Osteocyte (in vitro differentiated cells): ENCODE results near the gene WDR43. TPM values are rescaled to one million over a fixed set of nuclear protein-coding genes. Genes with fewer than 3 reads are reported as not detected.
"Not testable (repeated sequence)": the region's sequence is repeated elsewhere in the genome, so short reads cannot be mapped to it uniquely, and the experiment has no call there.

ENCODE experiments used
- DNase-seq: peaks from one replicate; pipeline ENCODE4 v3.0.0; 2021; ENCODE audit warnings: mixed read lengths; ENCODE audit not compliant: unreplicated experiment; ENCODE audit errors: extremely low spot score
- H3K27ac Mint-ChIP-seq: one replicate; pipeline ENCODE4 v1.8.0; 2021; ENCODE audit warnings: mild to moderate bottlenecking, mixed read lengths; ENCODE audit not compliant: unreplicated experiment
- H3K27me3 Mint-ChIP-seq: one replicate; pipeline ENCODE4 v1.8.0; 2021; ENCODE audit warnings: mixed read lengths; ENCODE audit not compliant: unreplicated experiment
- H3K36me3 Mint-ChIP-seq: one replicate; pipeline ENCODE4 v1.8.0; 2021; ENCODE audit warnings: mixed read lengths; ENCODE audit not compliant: unreplicated experiment
- H3K4me1 Mint-ChIP-seq: one replicate; pipeline ENCODE4 v1.8.0; 2021; ENCODE audit warnings: mixed read lengths; ENCODE audit not compliant: unreplicated experiment
- H3K4me3 Mint-ChIP-seq: one replicate; pipeline ENCODE4 v1.8.0; 2021; ENCODE audit warnings: mild to moderate bottlenecking, moderate library complexity, mixed read lengths; ENCODE audit not compliant: unreplicated experiment
- H3K9me3 Mint-ChIP-seq: one replicate; pipeline ENCODE4 v1.8.0; 2021; ENCODE audit warnings: mixed read lengths; ENCODE audit not compliant: unreplicated experiment
- total RNA-seq: library from RNA; stranded (reverse); gene quantifications from 2 replicates; pipeline ENCODE4 v1.2.1, GENCODE V29; 2021
- TF ChIP-seq, protein P1 (sequence below): fragments of 200-600 bp; sonication (generic); IDR thresholded peaks from 2 replicates; pipeline ENCODE4 v1.5.0; 2021; ENCODE audit warnings: antibody characterized with exemption, mild to moderate bottlenecking, moderate library complexity

The WDR43 gene
- total RNA-seq, 1 donor from 2014 or later: 39.8 TPM

DNA sequence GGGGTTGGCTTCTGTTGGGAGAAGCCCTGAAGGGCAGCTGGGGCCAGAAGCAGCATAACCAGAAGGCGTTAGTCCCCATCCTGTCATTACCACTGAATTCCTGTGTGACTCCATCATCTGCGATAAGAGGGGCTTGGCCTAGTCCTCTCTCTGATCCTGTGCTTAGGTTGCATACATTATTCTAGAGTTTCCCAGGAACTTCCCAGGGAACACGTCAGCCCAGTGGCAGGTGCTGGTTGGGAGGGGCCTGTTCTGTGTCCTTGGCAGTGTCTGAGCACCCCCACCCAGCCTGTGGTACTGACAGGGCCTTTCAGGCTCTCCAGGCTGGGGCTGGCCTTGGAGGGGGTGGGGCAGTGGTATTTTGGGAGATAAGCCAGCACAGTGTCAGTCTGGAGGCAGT, 82.1 kb downstream of the WDR43 start:
- H3K9me3 Mint-ChIP-seq: no peaks in the 10 kb centered on the region
- H3K4me3 Mint-ChIP-seq: no peak overlapping the region
- TF ChIP-seq, protein P1, sequence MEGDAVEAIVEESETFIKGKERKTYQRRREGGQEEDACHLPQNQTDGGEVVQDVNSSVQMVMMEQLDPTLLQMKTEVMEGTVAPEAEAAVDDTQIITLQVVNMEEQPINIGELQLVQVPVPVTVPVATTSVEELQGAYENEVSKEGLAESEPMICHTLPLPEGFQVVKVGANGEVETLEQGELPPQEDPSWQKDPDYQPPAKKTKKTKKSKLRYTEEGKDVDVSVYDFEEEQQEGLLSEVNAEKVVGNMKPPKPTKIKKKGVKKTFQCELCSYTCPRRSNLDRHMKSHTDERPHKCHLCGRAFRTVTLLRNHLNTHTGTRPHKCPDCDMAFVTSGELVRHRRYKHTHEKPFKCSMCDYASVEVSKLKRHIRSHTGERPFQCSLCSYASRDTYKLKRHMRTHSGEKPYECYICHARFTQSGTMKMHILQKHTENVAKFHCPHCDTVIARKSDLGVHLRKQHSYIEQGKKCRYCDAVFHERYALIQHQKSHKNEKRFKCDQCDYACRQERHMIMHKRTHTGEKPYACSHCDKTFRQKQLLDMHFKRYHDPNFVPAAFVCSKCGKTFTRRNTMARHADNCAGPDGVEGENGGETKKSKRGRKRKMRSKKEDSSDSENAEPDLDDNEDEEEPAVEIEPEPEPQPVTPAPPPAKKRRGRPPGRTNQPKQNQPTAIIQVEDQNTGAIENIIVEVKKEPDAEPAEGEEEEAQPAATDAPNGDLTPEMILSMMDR: no peak
- peaks cover 2% of the 10 kb centered on the region for H3K27me3 Mint-ChIP-seq
- H3K4me1 Mint-ChIP-seq: no peaks in the 10 kb centered on the region
- H3K36me3 Mint-ChIP-seq: no peaks in the 10 kb centered on the region
- H3K27ac Mint-ChIP-seq: no peak overlapping the region
- no peak for DNase-seq

DNA sequence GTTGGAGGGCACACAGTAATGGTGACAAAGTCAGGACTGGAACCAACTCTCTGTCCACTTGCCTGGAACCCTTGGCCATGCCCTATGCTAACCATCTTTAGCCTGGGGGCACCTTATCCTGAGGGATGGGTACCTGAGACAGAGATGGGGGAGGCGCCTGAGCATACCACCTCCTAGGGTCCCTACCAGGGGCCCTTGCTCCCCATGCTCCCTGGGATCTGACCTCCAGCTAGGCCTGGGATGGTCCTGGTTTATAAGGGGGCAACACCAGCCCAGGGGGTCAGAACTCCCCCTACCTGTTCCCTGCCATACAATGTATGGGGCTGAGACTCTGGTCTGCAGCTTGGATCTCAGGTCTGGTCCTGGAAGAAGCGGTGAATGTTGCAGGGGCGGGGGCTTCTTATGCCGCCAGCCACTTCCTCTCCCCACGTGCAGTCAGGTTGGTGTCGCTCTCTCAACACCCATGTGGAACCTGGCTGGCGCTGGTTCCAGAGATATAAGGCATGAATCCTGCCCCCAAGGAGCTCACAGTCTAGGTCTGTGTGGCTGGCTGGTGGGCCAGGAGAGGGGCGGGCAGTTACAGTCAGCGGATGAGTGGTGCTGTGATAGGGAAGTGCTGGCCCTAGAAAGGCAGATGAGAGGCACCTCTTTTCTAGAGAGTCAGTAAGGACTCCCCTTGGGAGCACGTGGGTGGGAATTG, 82.9 kb downstream of the WDR43 start:
- Mint-ChIP-seq H3K27me3 (no peaks in the 10 kb centered on the region), H3K4me3 (no peak overlapping the region), H3K9me3 (no peaks in the 10 kb centered on the region), H3K27ac (no peak overlapping the region), H3K36me3 (no peaks in the 10 kb centered on the region), H3K4me1 (no peaks in the 10 kb centered on the region)
- DNase-seq: no peak
- TF ChIP-seq, protein P1: no peak

DNA sequence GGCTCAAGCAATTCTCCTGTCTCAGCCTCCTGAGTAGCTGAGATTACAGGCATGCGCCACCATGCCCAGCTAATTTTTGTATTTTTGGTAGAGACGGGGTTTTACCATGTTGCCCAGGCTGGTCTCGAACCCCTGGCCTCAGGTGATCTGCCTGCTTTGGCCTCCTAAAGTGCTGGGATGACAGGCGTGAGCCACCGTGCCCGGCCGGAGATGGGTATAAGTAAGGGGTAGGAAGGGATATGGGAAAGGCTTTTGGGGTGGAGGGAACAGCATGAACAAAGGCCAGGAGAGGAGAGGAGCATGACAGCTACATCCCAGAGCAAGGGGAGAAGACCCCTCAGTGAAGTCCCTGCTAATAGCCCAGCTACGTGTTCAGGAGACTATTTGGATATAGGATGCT, 83.5 kb downstream of the WDR43 start:
- not testable (repeated sequence) for H3K9me3 Mint-ChIP-seq, H3K27ac Mint-ChIP-seq, H3K4me1 Mint-ChIP-seq, H3K36me3 Mint-ChIP-seq, H3K4me3 Mint-ChIP-seq, DNase-seq, H3K27me3 Mint-ChIP-seq

DNA sequence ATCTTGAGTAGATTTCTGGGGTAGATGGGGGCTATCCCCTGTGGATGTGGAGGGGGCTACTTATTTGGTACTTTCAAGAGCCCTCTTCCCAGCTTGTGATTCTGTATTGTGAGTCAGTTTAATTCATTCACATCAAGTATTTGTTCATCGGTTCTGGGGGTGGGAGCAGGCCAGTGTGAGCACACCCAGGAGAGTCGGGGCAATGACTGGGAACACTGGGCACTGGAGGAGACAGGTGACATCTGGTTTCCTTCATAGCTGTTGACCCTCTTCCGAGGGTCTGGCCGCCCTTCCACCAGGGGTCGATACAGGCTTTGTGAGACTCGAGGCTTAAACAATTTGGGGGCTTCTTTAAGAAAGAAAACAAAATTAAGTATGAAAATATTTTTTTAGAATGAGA, 84.1 kb downstream of the WDR43 start:
- no peaks in the 10 kb centered on the region for H3K27me3 Mint-ChIP-seq
- H3K27ac Mint-ChIP-seq: no peak overlapping the region
- H3K36me3 Mint-ChIP-seq: no peaks in the 10 kb centered on the region
- no peaks in the 10 kb centered on the region for H3K4me1 Mint-ChIP-seq
- H3K4me3 Mint-ChIP-seq: no peak overlapping the region
- no peak for DNase-seq
- H3K9me3 Mint-ChIP-seq: no peaks in the 10 kb centered on the region
- TF ChIP-seq, protein P1: no peak

DNA sequence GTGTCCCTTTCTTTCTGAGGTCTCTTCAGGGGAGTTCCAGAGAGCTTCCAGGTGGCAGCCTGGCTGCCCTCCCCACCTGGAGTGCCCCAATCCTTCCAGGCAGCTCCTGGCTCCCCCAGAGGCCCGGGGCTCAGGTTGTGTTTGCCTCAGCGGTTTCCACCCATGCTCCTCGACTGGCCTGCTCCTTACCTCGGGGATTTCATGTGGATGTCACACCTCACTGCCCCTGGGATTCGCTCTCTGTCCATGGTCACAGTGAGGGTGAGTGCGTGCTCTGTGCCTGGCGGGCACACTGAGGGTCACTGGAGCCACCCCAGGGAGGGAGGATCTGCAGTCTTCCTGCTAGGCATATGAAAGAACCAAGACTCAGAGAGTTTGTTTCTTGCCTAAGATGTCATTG, 84.6 kb downstream of the WDR43 start:
- TF ChIP-seq, protein P1: no peak
- no peak for DNase-seq
- Mint-ChIP-seq H3K4me3 (no peak overlapping the region), H3K27me3 (no peaks in the 10 kb centered on the region), H3K4me1 (no peaks in the 10 kb centered on the region), H3K27ac (no peak overlapping the region), H3K9me3 (no peaks in the 10 kb centered on the region), H3K36me3 (no peaks in the 10 kb centered on the region)
